Fibroblast of upper back skin (primary cell): ENCODE measurements around the gene EMSY.
A peak's percentile ranks its signal among the peaks of the same experiment; 100 is the strongest.
"Not testable (repeated sequence)": the region's sequence is repeated elsewhere in the genome, so short reads cannot be mapped to it uniquely, and the experiment has no call there.

ENCODE experiments used
- DNase-seq: peaks from one replicate; pipeline ENCODE4 v3.0.0-alpha.2; 2013

EMSY gene

GRCh38 chr11:76444384-76445120 is at the start of gene EMSY:
TSS of gene EMSY (plus strand) at chr11:76445018. CDS start at chr11:76446939, 1,921 bp downstream.
- peak; percentile 100 for DNase-seq

GRCh38 chr11:76395296-76395695 is 49.5 kb upstream of the EMSY start:
- DNase-seq, result no peak

GRCh38 chr11:76397383-76397782 is 47.4 kb upstream of the EMSY start:
- DNase-seq, result no peak

GRCh38 chr11:76400967-76401366 is 43.9 kb upstream of the EMSY start:
- DNase-seq, result no peak

- not testable (repeated sequence) for DNase-seq
Measured at GRCh38 chr11:76401484-76401883, 43.3 kb upstream of the EMSY start.

GRCh38 chr11:76406359-76406758 is 38.5 kb upstream of the EMSY start:
- DNase-seq, result no peak

GRCh38 chr11:76408171-76408965 is 36.5 kb upstream of the EMSY start:
- DNase-seq, result no peak

- DNase-seq, result no peak
Measured at GRCh38 chr11:76410851-76411357, 33.9 kb upstream of the EMSY start.

- no peak for DNase-seq
Measured at GRCh38 chr11:76415073-76415472, 29.7 kb upstream of the EMSY start.

GRCh38 chr11:76419896-76420295 is 24.9 kb upstream of the EMSY start:
- no peak for DNase-seq

GRCh38 chr11:76424379-76424778 is 20.4 kb upstream of the EMSY start:
- DNase-seq, result no peak

- DNase-seq, result no peak
Measured at GRCh38 chr11:76424891-76425290, 19.9 kb upstream of the EMSY start.

- no peak for DNase-seq
Measured at GRCh38 chr11:76426660-76427059, 18.2 kb upstream of the EMSY start.

- DNase-seq, result no peak
Measured at GRCh38 chr11:76436020-76436419, 8.8 kb upstream of the EMSY start.

- DNase-seq, result no peak
Measured at GRCh38 chr11:76443268-76443980, 1.4 kb upstream of the EMSY start.

GRCh38 chr11:76444065-76444383 is 794 bp upstream of the EMSY start:
- no peak for DNase-seq

- DNase-seq, result peak; percentile 89
Measured at GRCh38 chr11:76445121-76446084, 585 bp downstream of the EMSY start.

- no peak for DNase-seq
Measured at GRCh38 chr11:76448506-76448905, 3.7 kb downstream of the EMSY start.

- no peak for DNase-seq
Measured at GRCh38 chr11:76453248-76453647, 8.4 kb downstream of the EMSY start.

- peak; percentile 71 for DNase-seq
Measured at GRCh38 chr11:76455331-76455730, 10.5 kb downstream of the EMSY start.

GRCh38 chr11:76455931-76456330 is 11.1 kb downstream of the EMSY start:
- DNase-seq, result no peak

GRCh38 chr11:76456571-76456970 is 11.8 kb downstream of the EMSY start:
- no peak for DNase-seq
